ENCODE data around the gene SPRR1A. TPM values are rescaled to one million over a fixed set of nuclear protein-coding genes. Genes with fewer than 3 reads are reported as not detected.

SPRR1A gene
- total and polyA plus RNA-seq, 2 of the 13 experiments (the other 11 are each of a cell fraction or from before 2014, with no cell fraction given) = not detected

DNA sequence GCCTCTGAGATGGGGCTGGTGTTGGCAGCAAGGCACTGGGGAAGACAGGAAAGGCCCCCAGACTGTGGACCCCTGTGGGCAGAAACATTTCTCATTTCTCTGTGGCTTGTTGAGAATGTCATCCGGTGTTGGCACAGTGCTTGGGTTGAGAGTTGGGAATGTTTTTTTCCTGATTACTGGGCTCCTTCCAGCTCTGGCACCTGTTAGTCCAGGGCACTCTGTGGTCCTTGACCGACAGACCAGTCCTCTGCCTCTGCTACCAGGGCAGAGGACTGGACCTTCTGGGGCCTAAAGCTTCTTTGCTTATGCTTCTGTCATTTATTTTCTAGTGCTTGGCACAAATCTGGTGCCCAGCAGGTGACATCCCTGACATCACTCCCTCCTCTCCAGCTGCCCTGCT lies 41.7 kb upstream of the SPRR1A start (continued):
- no peak for TF ChIP-seq ZNF281 (CRISPR knock-in tag; IDR thresholded peaks at IDR 0.05; ENCODE audit: borderline replicate concordance)

DNA sequence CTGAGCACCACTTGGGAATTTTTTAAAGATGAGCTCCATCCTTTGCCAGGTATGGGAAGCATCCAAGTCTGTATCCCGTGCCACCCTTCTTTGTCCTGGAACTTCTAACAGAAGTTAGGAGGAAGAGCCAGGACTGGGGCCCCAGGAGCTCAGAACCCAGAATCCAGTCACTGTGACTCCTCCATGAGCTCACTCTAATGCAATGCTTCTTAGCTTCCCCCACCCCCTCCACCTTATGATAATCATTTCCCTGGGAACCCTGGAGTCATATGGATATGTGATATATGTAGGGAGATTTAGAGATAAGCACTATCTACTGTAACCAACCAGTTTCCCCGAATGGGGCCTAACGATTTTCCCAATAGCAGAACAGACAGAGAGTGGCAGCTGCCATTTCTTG lies 37.6 kb upstream of the SPRR1A start:
- 0 out of 5 replicates have a peak, but pooled peaks cover 0 to 6% of the 10 kb centered on the region in 2 experiments for H3K27me3 ChIP-seq (ENCODE audit: control insufficient read depth in 1 of 2, insufficient read depth in 2 of 2, low read length in 2 of 2)
- no peak overlapping the region for H3K9ac ChIP-seq (ENCODE audit: insufficient read depth, low read depth, low read length)
- H3K4me2 ChIP-seq (ENCODE audit: low read depth, low read length) = no peak overlapping the region
- intact Hi-C loops (cut with micrococcal nuclease; ENCODE audit: unreplicated experiment) = no loop called here
- no peak overlapping the region for H3K27ac ChIP-seq (ENCODE audit: extremely low read length, insufficient read depth, low read length)
- BruUV-seq (replicated peaks) = no TSS peak
- no peaks in the 10 kb centered on the region for H3K9me3 ChIP-seq (ENCODE audit: low read length)
- no peaks in the 10 kb centered on the region for H3K79me2 ChIP-seq (ENCODE audit: insufficient read depth, low read length)
- WGBS (ENCODE audit: low lambda C conversion rate) = 0% methylated on average over 3 of the region's 3 CpGs
- no peak overlapping the region for H3K4me3 ChIP-seq (replicated peaks in 1 of 3; ENCODE audit: insufficient read depth in 1 of 3, low read depth in 2 of 3, low read length in 3 of 3)
- POLR2A ChIA-PET = no interaction called here
- no peak for FAIRE-seq
- no peak for DNase-seq (ENCODE audit: low spot score)
- ATAC-seq = no peak
- no peaks in the 10 kb centered on the region for H3K36me3 ChIP-seq (replicated peaks in 1 of 2; ENCODE audit: control insufficient read depth in 1 of 2, insufficient read depth in 2 of 2, low read length in 2 of 2)
- H4K20me1 ChIP-seq (ENCODE audit: insufficient read depth, low read length) = no peaks in the 10 kb centered on the region
- no peak overlapping the region for H2AFZ ChIP-seq (ENCODE audit: low read length)
- in situ Hi-C loops (cut with HindIII; ENCODE audit: extremely low pct_ligation_motif_present, low pct_unique_long_range_greater_than_20kb) = no loop called here
- H3K4me1 ChIP-seq (ENCODE audit: insufficient read depth, low read length) = no peaks in the 10 kb centered on the region
- CTCF ChIA-PET (ENCODE audit: low intra/inter-chr PET ratio, low total read pairs) = no interaction called here
- TF ChIP-seq ZBTB20 (CRISPR knock-in tag; IDR thresholded peaks at IDR 0.05; ENCODE audit: borderline replicate concordance, low read depth) = no peak
- TF ChIP-seq NBN (conservative IDR thresholded peaks at IDR 0.05) = no peak
- TF ChIP-seq ZNF317 (CRISPR knock-in tag; IDR thresholded peaks at IDR 0.05) = no peak
- TF ChIP-seq RBM39 (IDR thresholded peaks at IDR 0.05; ENCODE audit: low read depth, low read length, poor library complexity, severe bottlenecking) = no peak
- no peak for TF ChIP-seq REPIN1 (CRISPR knock-in tag; IDR thresholded peaks at IDR 0.05; ENCODE audit: borderline replicate concordance, low read depth)
- TF ChIP-seq ZNF704 (CRISPR knock-in tag; IDR thresholded peaks at IDR 0.05; ENCODE audit: borderline replicate concordance) = no peak
- no peak for TF ChIP-seq NFIC (IDR thresholded peaks at IDR 0.05; ENCODE audit: low read length)
- no peak for TF ChIP-seq TCF12 (IDR thresholded peaks at IDR 0.05)
- TF ChIP-seq TCF12 (CRISPR knock-in tag; IDR thresholded peaks at IDR 0.05) = no peak
- no peak for TF ChIP-seq ZNF234 (CRISPR knock-in tag; conservative IDR thresholded peaks at IDR 0.05)
- TF ChIP-seq PCBP1 (IDR thresholded peaks at IDR 0.05; ENCODE audit: borderline replicate concordance, low read depth, low read length) = no peak
- TF ChIP-seq ZNF484 (CRISPR knock-in tag; IDR thresholded peaks at IDR 0.05; ENCODE audit: borderline replicate concordance, low read depth) = no peak

Measured in HepG2 (cell line).